Skin epidermis (tissue), 12 donors: ENCODE data around the gene FBXO48.
"Not testable (repeated sequence)": the region's sequence is repeated elsewhere in the genome, so short reads cannot be mapped to it uniquely, and the experiment has no call there.

Source experiments
- H3K27ac ChIP-seq, 21 experiments: fragments of 200-600 bp; sonication (generic) in 11 of 21; one replicate each; pipeline ENCODE4 v1.5.0; 2020; ENCODE audit warnings: mild to moderate bottlenecking in 3 of 21, inconsistent platforms in 2 of 21, moderate library complexity in 2 of 21
- H3K4me3 ChIP-seq, 7 experiments: fragments of 200-600 bp; sonication (generic) in 2 of 7; one replicate each; pipeline ENCODE4 v1.5.0; 2020; ENCODE audit warnings: inconsistent platforms in 2 of 7, mild to moderate bottlenecking in 2 of 7, moderate library complexity in 1 of 7

Gene FBXO48, protein sequence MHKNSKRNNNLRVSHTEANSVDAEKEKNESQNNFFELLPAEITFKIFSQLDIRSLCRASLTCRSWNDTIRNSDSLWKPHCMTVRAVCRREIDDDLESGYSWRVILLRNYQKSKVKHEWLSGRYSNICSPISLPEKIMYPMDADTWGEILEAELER

DNA sequence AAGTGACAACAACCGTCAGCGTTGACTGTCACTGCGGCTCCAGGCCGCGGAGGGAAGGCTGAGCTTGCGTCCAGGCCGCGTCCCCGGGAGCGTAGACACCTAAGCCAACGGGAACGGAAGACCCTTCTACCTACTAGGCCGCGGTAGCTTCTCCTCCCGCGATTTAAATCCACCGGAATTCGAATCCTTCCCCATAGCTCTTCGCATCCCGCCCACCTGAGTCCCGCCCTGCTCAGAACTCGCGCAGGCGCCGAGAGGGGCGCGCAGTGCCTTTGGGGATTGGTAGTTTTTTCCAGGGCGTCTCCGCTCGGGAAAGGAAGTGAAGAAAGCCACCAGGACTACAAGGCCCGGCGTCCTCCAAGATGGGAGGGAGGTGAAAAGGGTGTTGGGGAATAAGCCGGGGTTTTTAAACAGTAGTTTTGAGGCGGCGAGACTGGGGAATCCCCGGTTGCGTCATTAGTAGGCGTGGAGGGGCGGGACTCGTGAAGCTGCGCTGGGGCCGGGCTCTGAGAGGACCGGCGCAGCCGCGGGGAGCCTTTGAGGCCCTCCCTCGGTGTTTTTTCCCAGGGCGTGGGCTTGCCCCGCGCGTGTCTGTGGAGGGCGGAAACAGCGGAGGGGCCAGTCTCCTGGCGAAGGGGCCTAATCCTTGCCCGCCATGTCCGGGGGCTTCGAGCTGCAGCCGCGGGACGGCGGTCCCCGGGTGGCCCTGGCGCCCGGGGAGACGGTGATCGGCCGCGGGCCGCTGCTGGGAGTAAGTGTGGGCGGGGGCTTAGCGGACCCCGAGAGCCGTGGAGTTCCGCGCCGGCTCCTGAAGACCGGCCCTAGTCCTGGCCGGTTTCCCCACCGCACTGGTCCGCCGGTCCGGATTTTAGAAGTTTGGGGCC lies at the start of gene FBXO48, which contains the start of gene APLF:
FBXO48 (minus strand) TSS at position 218 of the 884 bp plus-strand sequence. CDS start 2,149 bp downstream, outside the sequence.
APLF (plus strand) TSS at position 509 of the 884 bp plus-strand sequence; CDS start at position 656, 147 bp downstream.
- Histone ChIP-seq H3K4me3 (peak within 1 kb of the TSS; percentile 58 to 87 (median 84)), H3K27ac (peak within 1 kb of the TSS; percentile 73 to 96 (median 91))

- Histone ChIP-seq H3K4me3 (no peak overlapping the region), H3K27ac (no peak overlapping the region)
These were observed 49.2 kb upstream of the FBXO48 start for GRCh38 chr2:68516051-68516955.

DNA sequence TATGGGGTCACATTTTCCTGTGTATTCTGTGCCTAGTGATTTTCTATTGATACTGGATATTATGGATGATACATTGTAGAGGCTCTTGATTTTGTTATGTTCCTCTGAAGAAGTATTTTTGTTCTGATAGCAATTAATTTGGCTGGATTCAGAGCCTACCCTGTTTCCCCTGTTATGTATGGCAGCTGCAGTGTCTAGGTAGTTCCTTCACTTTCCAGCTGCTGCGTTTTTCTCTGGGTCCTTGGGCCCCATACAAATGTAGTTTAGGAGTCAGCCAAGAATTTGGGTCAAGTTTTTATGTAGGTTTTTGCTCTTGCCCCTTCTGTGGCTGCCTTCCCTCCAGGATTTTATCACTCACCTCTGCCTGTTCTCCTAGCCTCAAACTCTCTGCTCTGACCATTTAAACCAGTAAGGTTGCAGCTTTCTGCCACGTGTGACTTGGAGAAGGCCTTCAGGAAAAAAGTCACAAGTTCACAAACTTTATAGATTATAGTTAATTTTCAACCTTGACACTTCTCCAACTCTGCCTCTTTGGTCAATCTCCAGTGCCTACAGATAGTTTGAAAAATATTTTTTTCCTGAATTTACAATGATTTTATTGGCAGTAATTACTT lies 47.3 kb upstream of the FBXO48 start:
- no peak overlapping the region for H3K4me3 ChIP-seq
- H3K27ac ChIP-seq, result no peak overlapping the region

DNA sequence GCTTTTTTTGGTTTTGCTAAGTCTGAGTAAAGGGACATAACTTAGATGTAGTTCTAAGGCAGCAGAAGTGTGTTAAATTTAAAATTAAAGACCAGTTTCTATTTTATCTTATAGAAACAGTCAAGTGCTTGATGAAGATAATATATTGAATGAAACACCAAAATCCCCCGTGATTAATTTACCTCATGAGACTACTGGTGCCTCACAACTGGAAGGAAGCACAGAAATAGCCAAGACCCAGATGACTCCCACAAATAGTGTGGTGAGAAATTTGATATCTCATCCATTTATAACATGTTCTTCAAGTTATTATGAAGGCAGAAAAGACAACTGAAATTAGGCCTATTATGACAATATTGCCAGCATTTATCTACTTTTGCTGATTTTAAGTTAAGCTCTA lies 45.9 kb upstream of the FBXO48 start:
- H3K27ac ChIP-seq, result no peak overlapping the region
- no peak overlapping the region for H3K4me3 ChIP-seq

DNA sequence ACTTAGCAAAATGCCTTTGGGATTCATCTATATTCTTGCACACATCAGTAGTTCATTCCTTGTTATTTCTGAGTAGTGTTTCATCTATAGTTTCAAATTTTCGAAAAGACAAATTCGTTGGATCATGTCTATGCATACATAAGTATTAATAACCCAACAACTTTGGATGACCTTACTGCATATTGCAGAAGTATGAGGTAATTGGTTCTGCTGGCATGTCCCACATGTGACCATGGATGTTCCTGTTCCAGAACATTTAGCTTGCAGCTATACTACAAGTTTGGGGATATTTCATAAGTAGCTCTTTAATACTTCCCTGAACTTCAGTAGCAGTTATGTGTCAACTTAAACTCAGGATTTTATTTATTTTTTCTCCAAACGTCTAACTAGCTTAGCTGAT lies 45.2 kb upstream of the FBXO48 start:
- Histone ChIP-seq H3K27ac (no peak overlapping the region), H3K4me3 (no peak overlapping the region)

GRCh38 chr2:68506170-68506569 lies 39.1 kb upstream of the FBXO48 start:
- Histone ChIP-seq H3K27ac (peak overlapping the region in 3 of 21 experiments; percentile 25 to 51 (median 31)), H3K4me3 (no peak overlapping the region)

- Histone ChIP-seq H3K27ac (peak overlapping the region in 3 of 21 experiments; percentile 8 to 51 (median 25)), H3K4me3 (no peak overlapping the region)
These were observed 38.6 kb upstream of the FBXO48 start for GRCh38 chr2:68505603-68506159.

- H3K4me3 ChIP-seq, result no peak overlapping the region
- H3K27ac ChIP-seq, result no peak overlapping the region
These were observed 34.7 kb upstream of the FBXO48 start for GRCh38 chr2:68501768-68502167.

- H3K4me3 ChIP-seq, result no peak overlapping the region
- no peak overlapping the region for H3K27ac ChIP-seq
These were observed 33.6 kb upstream of the FBXO48 start for GRCh38 chr2:68500649-68501048.

DNA sequence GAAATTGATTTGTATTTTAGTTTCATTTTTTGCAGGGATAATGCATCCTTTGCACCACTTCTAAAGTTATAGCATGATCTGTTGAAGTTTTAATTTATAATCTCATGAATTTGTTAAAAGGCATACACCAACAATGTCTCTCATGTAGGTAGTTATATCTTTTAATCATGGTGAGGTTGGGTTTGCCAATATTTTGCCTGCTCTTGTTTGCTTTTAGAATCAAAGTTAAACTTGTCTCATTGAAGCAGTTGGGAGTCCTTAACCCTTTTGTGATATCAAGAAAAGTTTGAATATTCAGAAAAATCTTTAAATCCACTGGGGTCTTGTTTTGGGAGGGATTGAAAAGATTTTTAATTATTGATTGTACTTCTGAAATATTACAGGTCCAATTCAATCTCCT lies 32.0 kb upstream of the FBXO48 start:
- H3K4me3 ChIP-seq, result no peak overlapping the region

GRCh38 chr2:68491582-68491981 lies 24.5 kb upstream of the FBXO48 start:
- Histone ChIP-seq H3K4me3 (no peak overlapping the region), H3K27ac (no peak overlapping the region)

More for the DNA sequence above, 32.0 kb upstream of the FBXO48 start:
- H3K27ac ChIP-seq, result no peak overlapping the region

- H3K4me3 ChIP-seq, result no peak overlapping the region
These were observed 22.2 kb upstream of the FBXO48 start for GRCh38 chr2:68489282-68489681.

DNA sequence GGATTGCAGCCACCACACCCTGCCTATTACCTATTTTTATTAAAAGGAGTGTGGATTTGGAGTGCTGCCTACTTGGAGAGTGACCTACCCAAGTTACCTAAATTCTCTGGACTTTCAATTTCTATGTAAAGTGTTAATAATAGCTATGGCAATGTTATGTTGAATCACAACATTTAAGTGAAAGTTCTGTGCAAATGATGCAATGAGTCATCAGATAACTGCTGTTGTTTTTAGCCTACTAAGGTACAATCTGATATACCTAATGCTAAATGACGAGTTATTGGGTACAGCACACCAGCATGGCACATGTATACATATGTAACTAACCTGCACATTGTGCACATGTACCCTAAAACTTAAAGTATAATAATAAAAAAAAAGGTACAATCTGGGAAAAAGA lies 21.5 kb upstream of the FBXO48 start:
- not testable (repeated sequence) for H3K27ac ChIP-seq, H3K4me3 ChIP-seq

More at GRCh38 chr2:68489282-68489681, 22.2 kb upstream of the FBXO48 start:
- no peak overlapping the region for H3K27ac ChIP-seq

DNA sequence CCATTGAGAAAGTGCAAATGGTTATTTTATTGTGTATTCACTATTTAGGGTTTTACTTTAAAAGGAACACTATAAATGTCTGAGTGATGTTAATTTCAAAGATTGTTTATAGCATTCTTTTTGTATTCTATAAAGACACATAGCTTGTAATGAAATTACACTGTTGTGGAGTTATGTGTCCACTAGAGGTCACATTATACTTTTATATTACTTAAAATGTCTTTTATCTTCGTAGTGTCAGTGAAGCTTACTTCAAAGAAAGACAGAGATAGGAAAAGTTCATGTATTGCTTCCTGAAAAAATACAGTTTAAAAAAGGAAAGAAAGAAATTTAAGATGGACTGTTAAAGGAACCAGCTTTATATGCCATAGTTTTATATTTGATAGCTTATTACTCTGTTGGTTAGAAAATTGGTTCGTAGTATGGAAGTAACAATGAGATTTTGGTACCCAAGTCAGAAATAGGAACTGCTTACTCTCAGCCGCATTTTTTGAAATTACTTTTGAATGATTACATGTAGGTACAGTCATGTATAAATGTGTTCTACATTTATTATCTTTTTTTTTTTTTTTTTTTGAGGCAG lies 20.8 kb upstream of the FBXO48 start:
- no peak overlapping the region for H3K27ac ChIP-seq
- no peak overlapping the region for H3K4me3 ChIP-seq

DNA sequence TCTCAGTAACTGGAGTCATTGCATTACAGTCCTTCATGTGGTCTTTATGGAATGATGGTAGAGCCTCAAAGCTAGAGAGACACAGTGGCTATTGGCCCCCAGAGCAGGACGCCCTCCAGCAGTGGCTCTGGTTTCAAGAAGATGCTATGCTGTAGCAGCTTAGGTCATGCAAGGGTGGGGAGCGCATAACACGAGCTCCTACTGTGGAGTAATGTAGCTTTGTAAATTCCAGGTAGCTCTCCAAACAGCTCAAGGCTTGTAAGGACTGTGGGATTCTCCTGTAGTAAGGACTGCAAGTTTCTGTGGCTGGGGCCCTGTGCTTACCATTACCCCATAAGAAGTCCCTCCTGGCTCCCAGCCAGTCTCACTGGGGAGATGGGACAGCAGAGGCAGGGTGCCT lies 15.9 kb upstream of the FBXO48 start:
- H3K27ac ChIP-seq, result no peak overlapping the region
- no peak overlapping the region for H3K4me3 ChIP-seq

GRCh38 chr2:68482296-68482820 lies 15.3 kb upstream of the FBXO48 start:
- Histone ChIP-seq H3K27ac (no peak overlapping the region), H3K4me3 (no peak overlapping the region)

DNA sequence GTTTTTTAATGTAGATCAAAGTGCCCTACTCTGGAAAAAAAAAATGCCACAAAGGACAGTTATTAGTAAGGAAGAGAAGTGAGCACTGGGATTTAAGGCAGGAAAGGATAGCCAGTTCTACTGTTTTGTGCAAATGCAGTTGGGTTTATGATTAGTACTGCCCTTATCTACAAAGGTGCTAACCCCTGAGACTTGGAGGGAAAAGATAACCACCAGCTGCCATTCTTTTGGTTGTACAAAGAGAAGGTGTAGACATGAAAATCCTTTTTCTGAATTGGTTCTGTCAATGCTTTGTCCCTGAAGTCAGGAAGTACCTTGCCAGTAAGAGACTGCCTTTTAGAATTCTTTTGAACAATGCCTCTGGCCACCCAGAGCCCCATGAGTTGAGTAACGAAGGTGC lies 11.6 kb upstream of the FBXO48 start:
- Histone ChIP-seq H3K27ac (no peak overlapping the region), H3K4me3 (no peak overlapping the region)

- H3K4me3 ChIP-seq, result no peak overlapping the region
- H3K27ac ChIP-seq, result no peak overlapping the region
These were observed 9.4 kb upstream of the FBXO48 start for GRCh38 chr2:68476454-68476853.

DNA sequence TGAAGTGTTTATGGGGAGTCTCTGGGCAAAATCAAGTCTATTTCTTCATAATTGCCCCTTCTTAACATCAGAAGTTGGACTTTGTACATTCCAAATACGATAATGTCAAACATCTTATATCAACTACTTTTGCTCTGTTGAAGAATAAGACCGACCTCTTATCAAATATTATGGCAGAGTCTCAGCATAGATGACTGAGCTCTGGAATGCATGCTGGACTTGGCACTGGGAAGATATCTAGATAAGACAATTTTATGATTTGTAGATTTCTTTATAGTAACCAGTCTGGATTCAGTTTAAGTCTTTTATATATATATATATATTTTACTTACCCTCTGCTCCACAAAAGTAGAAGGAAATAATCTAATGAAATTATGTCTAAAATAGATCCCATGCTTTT lies 8.5 kb upstream of the FBXO48 start:
- Histone ChIP-seq H3K27ac (peak overlapping the region in 2 of 21 experiments; percentile 34 to 42), H3K4me3 (no peak overlapping the region)
